Measurements from ENCODE around the gene KCNMB1. TPM values are rescaled to one million over a fixed set of nuclear protein-coding genes. Genes with fewer than 3 reads are reported as not detected.

KCNMB1 gene
- total and polyA plus RNA-seq, 2 donors (not counting 1 experiment from before 2014, with no cell fraction given), result 0.06 TPM; not detected in 1

DNA sequence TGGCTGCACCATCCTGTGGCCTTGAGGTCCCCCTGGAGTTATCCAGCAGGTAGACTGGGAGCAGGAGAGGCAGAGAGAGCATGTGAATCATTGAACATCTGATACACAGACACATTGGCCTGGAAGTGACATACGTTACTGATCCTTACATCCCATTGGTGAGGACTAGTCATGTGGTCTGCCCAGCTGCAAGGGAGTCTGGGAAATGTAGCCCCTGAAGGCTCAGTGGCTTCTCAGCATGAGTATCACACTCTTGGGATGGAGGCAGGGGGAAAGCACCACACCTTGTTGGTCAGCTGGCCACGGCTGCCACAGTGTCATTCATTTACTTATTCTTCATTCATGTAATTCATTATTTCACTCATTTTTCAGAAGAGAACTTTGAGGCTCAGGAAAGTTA lies 13.3 kb upstream of the KCNMB1 start:
- Mint-ChIP-seq H3K27me3 (peaks cover 8% of the 10 kb centered on the region), H3K4me1 (peaks cover 17% of the 10 kb centered on the region), H3K9me3 (ENCODE audit: insufficient read depth) (no peaks in the 10 kb centered on the region), H3K4me3 (no peak overlapping the region), H3K27ac (no peak overlapping the region)
- 100% methylated on average over 1 of the region's 2 CpGs for WGBS (ENCODE audit: insufficient coverage)
- Histone ChIP-seq H3K9me3 (ENCODE audit: control extremely low read depth in 1 of 3, control insufficient read depth in 2 of 3, insufficient read depth in 1 of 3, low read length in 2 of 3) (peaks cover 0 to 6% (median 0%) of the 10 kb centered on the region in 3 donors), H3K27me3 (replicated peaks in 1 of 4; ENCODE audit: control extremely low read depth in 1 of 4, control insufficient read depth in 3 of 4, insufficient read depth in 4 of 4, low read length in 3 of 4) (no peaks in the 10 kb centered on the region), H3K9ac (ENCODE audit: low read length) (no peak overlapping the region), H3K4me2 (replicated peaks; ENCODE audit: low read depth, low read length, poor library complexity, severe bottlenecking) (no peak overlapping the region), H4K20me1 (ENCODE audit: control insufficient read depth, insufficient read depth, low read length, poor library complexity, severe bottlenecking) (no peaks in the 10 kb centered on the region), H3K4me3 (ENCODE audit: control extremely low read depth in 1 of 5, extremely low read depth in 1 of 5, insufficient read depth in 1 of 5, low read depth in 2 of 5, low read length in 4 of 5) (no peak overlapping the region), H3K36me3 (replicated peaks in 1 of 2; ENCODE audit: control extremely low read depth in 1 of 2, control insufficient read depth in 1 of 2, extremely low read depth in 1 of 2, insufficient read depth in 2 of 2, low read length in 1 of 2) (no peaks in the 10 kb centered on the region), H3K27ac (ENCODE audit: low read length in 2 of 2) (no peak overlapping the region), H3K4me1 (ENCODE audit: control insufficient read depth in 2 of 2, insufficient read depth in 2 of 2, low read length in 2 of 2) (peaks cover 10% of the 10 kb centered on the region in 2 donors), H3K79me2 (ENCODE audit: control insufficient read depth, insufficient read depth, low read length) (no peaks in the 10 kb centered on the region), H2AFZ (ENCODE audit: insufficient read depth, low read depth, low read length, poor library complexity, severe bottlenecking) (no peak overlapping the region)
- ATAC-seq (ENCODE audit: low read depth) (no peak), DNase-seq (no peak)
- intact Hi-C loops (cut with micrococcal nuclease), result no loop called here
- ChIA-PET POLR2A (no interaction called here), CTCF (no interaction called here)
- no peak for TF ChIP-seq EZH2 (IDR thresholded peaks at IDR 0.05; ENCODE audit: borderline replicate concordance, insufficient read depth, low read depth, low read length, poor library complexity, severe bottlenecking)
- TF ChIP-seq, protein P1, sequence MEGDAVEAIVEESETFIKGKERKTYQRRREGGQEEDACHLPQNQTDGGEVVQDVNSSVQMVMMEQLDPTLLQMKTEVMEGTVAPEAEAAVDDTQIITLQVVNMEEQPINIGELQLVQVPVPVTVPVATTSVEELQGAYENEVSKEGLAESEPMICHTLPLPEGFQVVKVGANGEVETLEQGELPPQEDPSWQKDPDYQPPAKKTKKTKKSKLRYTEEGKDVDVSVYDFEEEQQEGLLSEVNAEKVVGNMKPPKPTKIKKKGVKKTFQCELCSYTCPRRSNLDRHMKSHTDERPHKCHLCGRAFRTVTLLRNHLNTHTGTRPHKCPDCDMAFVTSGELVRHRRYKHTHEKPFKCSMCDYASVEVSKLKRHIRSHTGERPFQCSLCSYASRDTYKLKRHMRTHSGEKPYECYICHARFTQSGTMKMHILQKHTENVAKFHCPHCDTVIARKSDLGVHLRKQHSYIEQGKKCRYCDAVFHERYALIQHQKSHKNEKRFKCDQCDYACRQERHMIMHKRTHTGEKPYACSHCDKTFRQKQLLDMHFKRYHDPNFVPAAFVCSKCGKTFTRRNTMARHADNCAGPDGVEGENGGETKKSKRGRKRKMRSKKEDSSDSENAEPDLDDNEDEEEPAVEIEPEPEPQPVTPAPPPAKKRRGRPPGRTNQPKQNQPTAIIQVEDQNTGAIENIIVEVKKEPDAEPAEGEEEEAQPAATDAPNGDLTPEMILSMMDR (IDR thresholded peaks at IDR 0.05), result no peak

- Mint-ChIP-seq H3K27ac (no peak overlapping the region), H3K4me1 (peaks cover 34% of the 10 kb centered on the region), H3K27me3 (peaks cover 7% of the 10 kb centered on the region), H3K9me3 (ENCODE audit: insufficient read depth) (no peaks in the 10 kb centered on the region), H3K4me3 (no peak overlapping the region)
- no peaks in the 10 kb centered on the region for H3K27me3 ChIP-seq (replicated peaks in 1 of 4; ENCODE audit: control extremely low read depth in 1 of 4, control insufficient read depth in 3 of 4, insufficient read depth in 4 of 4, low read length in 3 of 4)
- no peak overlapping the region for H3K9ac ChIP-seq (ENCODE audit: low read length)
- H3K4me3 ChIP-seq (ENCODE audit: control extremely low read depth in 1 of 5, extremely low read depth in 1 of 5, insufficient read depth in 1 of 5, low read depth in 2 of 5, low read length in 4 of 5), result no peak overlapping the region
- H3K27ac ChIP-seq (ENCODE audit: low read length in 2 of 2), result no peak overlapping the region
- H4K20me1 ChIP-seq (ENCODE audit: control insufficient read depth, insufficient read depth, low read length, poor library complexity, severe bottlenecking), result no peaks in the 10 kb centered on the region
- DNase-seq (no peak), ATAC-seq (ENCODE audit: low read depth) (no peak)
- peaks cover 30 to 31% of the 10 kb centered on the region in 2 donors for H3K4me1 ChIP-seq (ENCODE audit: control insufficient read depth in 2 of 2, insufficient read depth in 2 of 2, low read length in 2 of 2)
- no peaks in the 10 kb centered on the region for H3K79me2 ChIP-seq (ENCODE audit: control insufficient read depth, insufficient read depth, low read length)
- ChIA-PET CTCF (no interaction called here), POLR2A (no interaction called here)
- TF ChIP-seq EZH2 (IDR thresholded peaks at IDR 0.05; ENCODE audit: borderline replicate concordance, insufficient read depth, low read depth, low read length, poor library complexity, severe bottlenecking), result no peak
- TF ChIP-seq, protein P1 (IDR thresholded peaks at IDR 0.05), result no peak
- 96% methylated on average over 2 of the region's 2 CpGs for WGBS (ENCODE audit: insufficient coverage)
- intact Hi-C loops (cut with micrococcal nuclease), result no loop called here
- no peak overlapping the region for H3K4me2 ChIP-seq (replicated peaks; ENCODE audit: low read depth, low read length, poor library complexity, severe bottlenecking)
- H2AFZ ChIP-seq (ENCODE audit: insufficient read depth, low read depth, low read length, poor library complexity, severe bottlenecking), result no peak overlapping the region
- no peaks in the 10 kb centered on the region for H3K36me3 ChIP-seq (replicated peaks in 1 of 2; ENCODE audit: control extremely low read depth in 1 of 2, control insufficient read depth in 1 of 2, extremely low read depth in 1 of 2, insufficient read depth in 2 of 2, low read length in 1 of 2)
- H3K9me3 ChIP-seq (ENCODE audit: control extremely low read depth in 1 of 3, control insufficient read depth in 2 of 3, insufficient read depth in 1 of 3, low read length in 2 of 3), result peaks cover 0 to 6% (median 0%) of the 10 kb centered on the region in 3 donors
Measured at GRCh38 chr5:170397059-170397458, 7.9 kb upstream of the KCNMB1 start.

Data from B cell (primary cell).